DOHH2 (cell line): Measurements from ENCODE around the gene CLCNKA.

Experiments used
- EZH2phosphoT487 ChIP-seq: fragments of 200-600 bp; sonication (generic); IDR thresholded peaks from 2 replicates; pipeline ENCODE4 v1.6.1; 2017; ENCODE audit warnings: borderline replicate concordance, mild to moderate bottlenecking, antibody characterized with exemption, low read length, moderate library complexity, mixed read lengths
- TF ChIP-seq, protein P1 (sequence below): fragments of 200-600 bp; sonication (generic); IDR thresholded peaks from one replicate; pipeline ENCODE4 v1.5.1; 2014; ENCODE audit warnings: antibody characterized with exemption, mild to moderate bottlenecking, low read depth, low read length; ENCODE audit not compliant: poor library complexity, severe bottlenecking

DNA sequence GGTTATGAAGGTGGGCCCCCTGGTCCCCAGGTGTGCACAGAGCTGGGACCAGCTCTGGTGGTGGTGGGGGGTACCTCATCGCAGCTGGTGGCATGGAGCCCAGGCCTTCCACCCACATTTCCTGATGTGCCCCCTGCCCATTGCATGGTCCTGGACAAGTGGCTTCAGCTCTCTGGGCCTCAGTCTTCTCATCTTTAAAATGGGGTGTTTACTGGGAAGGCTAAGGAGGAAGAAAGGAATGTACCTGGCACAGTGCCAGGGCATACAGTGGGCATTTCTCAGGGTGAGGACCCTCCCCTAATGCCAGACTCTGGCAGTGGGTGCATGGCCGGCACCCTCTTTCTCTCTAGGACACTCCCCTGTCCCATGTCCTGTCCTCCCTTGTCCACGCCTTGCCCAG lies 29.2 kb downstream of the CLCNKA start:
- TF ChIP-seq, protein P1, sequence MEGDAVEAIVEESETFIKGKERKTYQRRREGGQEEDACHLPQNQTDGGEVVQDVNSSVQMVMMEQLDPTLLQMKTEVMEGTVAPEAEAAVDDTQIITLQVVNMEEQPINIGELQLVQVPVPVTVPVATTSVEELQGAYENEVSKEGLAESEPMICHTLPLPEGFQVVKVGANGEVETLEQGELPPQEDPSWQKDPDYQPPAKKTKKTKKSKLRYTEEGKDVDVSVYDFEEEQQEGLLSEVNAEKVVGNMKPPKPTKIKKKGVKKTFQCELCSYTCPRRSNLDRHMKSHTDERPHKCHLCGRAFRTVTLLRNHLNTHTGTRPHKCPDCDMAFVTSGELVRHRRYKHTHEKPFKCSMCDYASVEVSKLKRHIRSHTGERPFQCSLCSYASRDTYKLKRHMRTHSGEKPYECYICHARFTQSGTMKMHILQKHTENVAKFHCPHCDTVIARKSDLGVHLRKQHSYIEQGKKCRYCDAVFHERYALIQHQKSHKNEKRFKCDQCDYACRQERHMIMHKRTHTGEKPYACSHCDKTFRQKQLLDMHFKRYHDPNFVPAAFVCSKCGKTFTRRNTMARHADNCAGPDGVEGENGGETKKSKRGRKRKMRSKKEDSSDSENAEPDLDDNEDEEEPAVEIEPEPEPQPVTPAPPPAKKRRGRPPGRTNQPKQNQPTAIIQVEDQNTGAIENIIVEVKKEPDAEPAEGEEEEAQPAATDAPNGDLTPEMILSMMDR: no peak
- TF ChIP-seq EZH2phosphoT487: no peak
